ENCODE data around the gene SPTBN1.
"Not testable (repeated sequence)": the region's sequence is repeated elsewhere in the genome, so short reads cannot be mapped to it uniquely, and the experiment has no call there.

SPTBN1 gene

DNA sequence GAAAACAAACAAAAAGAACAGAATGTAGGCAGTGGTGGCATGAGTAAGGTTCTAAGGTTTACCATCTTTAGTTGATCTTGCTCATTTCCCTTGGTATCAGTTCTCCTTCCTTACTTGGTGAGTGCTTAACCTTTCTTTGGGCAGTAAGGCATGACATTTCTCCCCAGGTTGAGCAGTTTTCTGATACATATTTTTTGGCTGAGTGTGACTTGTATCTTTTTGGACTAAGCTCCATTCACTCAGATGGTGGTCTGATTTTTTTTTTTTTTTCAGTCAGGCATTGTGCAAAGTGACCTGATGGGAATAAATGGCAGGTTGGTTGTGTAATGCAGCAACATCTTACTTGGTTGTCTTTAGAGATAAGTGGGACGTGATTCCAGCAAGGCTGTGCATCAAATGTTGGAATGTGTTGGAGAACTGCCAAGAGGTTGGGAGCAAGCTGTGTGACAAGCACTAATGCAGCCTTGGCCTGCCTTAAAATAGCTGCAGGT lies 15.1 kb downstream of the SPTBN1 start:
- DNase-seq (ENCODE audit: low spot score), result peak; percentile 17

DNA sequence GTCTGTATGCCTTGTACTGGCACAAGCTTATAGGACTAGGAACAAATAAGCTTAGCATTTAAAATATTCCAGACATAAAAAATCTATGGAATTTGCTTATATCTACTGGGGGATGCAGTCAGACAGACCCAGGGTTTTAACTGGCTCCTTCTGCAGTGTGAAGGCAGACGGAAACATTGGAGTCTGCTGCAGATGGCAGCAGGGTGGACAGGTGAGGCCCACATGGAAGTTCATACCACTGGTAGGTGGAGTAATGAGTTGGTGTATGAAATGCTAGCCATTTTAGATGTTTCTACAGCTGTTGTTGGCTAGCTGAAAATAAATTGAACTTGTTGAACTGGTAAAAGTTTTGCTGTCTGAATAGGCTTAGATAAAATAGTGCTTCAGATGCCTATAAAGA lies 17.7 kb downstream of the SPTBN1 start:
- no peak for DNase-seq (ENCODE audit: low spot score)

DNA sequence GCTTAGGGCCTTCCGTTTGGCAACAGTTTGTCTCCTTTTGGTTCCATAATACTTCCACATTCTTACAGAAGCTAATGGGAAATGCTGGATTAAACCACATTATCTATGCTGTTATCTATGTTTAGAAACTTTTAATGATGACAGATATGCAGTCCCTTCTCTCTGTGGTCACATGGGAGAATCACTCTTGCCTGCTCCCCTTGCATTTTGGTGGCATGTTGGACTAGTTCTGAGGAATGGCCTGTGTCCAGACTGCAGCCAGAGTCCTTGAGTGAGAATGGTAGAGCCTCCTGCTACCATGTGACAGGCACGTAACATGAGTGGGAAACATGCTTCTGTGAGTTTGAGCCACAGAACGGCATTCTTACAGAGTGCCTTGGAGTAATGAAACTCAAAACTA lies 19.2 kb downstream of the SPTBN1 start:
- DNase-seq (ENCODE audit: low spot score), result no peak

DNA sequence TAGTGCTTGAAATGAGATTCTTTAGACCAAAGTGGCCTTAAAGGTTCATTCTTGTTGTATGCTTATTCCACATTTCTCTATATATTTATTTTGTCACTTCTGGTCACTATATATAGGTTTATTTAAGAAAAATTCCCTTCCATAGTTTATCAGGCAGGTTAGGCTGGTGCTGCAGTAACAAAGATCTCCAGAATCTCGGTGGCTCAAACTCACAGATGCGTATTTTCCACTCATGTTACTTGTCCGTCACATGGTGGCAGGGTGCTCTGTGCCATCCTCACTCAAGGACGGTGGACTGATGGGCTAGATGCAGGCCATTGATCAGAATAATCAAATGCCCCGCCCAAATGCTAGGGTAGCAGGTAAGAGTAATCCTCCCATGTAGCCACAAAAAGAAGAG lies 19.8 kb downstream of the SPTBN1 start:
- DNase-seq (ENCODE audit: low spot score), result no peak

DNA sequence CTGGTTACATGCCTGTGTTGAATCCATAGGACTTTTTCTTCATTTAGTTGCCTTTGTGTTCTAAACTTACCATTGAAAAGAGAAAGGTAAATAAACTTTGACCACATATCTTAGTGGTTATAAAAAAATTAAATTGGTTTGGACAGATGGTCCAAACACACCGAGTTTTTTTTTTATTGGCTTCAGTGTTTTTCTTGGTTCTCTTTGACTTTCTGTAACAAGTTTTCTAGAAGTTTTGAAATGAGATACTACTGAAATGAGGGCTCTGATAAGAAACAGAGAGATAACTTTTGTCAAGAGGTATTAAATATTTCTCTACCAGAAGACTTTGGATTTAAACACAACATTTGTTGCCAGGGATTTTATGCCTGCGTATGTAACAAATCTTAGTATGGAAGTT lies 20.7 kb downstream of the SPTBN1 start:
- DNase-seq (ENCODE audit: low spot score), result no peak

DNA sequence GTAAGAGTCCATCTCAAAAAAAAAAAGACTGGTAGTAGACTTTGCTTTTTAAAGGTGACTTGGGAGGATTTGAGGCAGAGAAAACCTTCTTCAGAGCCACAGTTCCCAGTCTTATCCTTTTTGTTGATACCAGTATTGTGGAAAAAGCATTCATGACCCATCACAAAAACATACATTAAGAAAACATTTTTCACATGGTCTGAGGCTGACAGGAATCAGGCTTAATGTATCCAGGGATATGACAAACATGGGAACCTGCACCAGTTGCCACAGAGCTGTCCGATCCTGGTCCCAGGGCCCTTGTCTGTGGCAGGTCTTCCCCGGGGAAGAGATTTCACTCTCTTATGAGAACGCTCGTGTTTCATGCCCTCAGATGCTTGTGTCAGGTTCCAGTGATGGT lies 21.8 kb downstream of the SPTBN1 start:
- DNase-seq (ENCODE audit: low spot score), result no peak

DNA sequence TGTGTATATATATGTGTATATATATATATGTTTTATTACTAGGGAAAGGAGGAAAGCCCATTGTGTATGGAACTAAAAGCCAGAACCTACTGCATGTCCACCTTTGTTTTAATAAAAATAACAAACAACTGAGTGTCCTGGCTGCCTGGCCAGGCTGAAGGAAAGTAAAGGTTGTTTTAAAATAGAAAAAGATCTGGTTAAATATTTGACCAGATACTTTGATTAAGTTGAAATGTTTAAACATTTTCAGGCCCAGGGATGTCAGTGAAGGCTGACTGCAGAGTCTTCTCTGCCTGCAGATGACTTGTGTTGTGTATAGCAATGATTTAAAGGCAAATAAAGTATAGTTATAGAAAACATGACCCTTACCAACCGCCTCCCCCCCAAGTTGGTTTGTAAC lies 22.8 kb downstream of the SPTBN1 start:
- no peak for DNase-seq (ENCODE audit: low spot score)

DNA sequence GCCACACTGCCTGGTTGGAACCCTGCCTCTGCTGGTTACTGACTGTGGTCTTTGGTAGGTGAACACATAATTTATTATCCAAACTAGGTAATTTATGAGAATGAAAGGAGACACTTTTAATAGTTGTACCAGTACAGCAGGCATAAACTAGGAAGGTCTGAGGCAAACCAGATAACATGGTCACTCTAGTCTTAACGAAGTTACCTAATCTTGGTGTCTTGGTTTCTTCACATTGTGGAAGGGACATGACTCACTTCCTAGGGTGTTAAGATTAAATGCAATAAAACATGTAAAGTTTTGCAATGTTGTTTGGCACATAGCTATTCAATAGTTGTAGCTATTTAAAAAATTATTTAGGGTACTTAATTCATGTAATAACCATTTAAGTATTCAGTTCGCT lies 23.3 kb downstream of the SPTBN1 start:
- DNase-seq (ENCODE audit: low spot score), result no peak

DNA sequence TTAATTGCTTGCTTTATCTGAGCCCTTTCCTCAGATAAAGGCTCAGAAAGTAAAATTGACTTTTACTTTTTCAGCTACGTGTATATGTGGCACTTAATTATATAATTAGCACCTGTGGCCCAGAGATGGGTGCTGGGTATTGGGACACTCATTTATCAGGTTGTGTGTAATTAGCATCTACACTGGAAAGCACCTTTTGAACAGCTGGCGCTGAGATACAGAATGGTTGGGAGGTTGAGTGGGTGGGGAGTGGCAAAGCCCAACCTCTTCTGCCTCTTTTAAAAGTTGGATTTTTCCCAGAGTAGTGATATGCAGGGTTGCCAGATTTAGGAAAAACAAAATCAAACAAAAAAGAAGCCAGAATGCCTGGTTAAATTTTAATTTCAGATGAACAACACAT lies 23.9 kb downstream of the SPTBN1 start:
- DNase-seq (ENCODE audit: low spot score), result no peak

DNA sequence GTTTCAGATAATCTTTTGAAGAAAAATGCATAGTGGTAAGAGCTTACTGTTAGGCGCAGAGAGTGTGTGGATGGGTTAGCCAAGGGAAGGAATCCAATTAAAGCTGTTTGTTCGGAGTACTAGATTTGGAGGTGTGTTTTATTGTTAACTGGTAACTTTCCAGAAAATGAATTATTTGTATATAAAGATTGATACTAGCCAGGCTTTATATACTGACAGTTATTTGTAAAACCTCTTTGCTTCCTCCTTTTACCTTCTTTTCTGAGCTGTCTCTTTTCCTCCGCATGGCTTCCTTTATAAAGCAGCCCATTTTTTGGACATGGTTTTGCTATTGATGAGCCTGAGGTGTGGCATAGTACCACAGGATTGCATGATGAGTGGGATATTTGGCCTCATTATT lies 25.6 kb downstream of the SPTBN1 start:
- DNase-seq (ENCODE audit: low spot score), result no peak

DNA sequence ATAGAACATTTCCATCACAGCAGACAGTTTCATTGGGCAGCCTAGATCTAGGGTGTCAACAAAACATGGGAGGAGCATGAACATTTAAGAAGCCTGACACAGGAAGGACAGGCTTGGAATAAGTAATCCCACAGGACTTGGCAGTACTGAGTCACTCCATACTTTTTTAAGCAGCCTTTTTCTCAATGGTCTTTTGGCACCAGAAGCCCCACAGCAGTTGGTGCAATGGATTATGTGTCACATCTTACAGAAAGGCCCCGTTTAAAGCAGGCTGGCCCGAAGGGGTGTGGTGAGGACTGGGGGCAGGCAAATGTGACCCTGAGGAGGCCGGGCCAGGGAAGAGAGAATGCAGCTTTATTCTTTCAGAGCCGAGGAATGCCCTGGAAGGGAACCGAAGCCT lies 26.6 kb downstream of the SPTBN1 start:
- no peak for DNase-seq (ENCODE audit: low spot score)

DNA sequence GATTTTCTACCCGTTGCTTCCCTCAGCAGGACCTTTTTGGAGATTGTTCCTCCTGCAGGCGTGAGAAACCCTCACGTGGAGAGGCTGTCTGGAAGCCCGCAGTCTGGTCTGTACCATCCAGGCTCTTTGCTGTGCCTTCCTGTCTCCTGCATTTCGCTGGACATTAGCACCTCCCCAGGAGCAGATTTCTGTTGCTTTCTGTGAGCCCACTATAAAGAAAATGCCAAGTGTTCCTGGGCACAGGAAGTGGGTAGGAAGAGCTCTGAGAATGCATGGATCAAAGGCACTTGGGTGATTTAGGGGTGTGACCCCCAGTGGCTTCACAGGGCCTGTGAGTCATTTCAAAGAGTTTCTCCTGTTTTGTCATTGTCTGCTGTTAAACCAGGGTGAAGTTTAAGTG lies 27.3 kb downstream of the SPTBN1 start:
- no peak for DNase-seq (ENCODE audit: low spot score)

DNA sequence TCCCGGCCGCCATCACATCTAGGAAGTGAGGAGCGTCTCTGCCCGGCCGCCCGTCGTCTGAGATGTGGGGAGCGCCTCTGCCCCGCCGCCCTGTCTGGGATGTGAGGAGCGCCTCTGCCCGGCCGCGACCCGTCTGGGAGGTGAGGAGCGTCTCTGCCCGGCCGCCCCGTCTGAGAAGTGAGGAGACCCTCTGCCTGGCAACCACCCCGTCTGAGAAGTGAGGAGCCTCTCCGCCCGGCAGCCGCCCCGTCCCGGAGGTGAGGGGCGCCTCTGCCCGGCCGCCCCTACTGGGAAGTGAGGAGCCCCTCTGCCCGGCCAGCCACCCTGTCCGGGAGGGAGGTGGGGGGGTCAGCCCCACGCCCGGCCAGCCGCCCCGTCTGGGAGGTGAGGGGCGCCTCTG lies 29.6 kb downstream of the SPTBN1 start:
- not testable (repeated sequence) for DNase-seq (ENCODE audit: low spot score)

DNA sequence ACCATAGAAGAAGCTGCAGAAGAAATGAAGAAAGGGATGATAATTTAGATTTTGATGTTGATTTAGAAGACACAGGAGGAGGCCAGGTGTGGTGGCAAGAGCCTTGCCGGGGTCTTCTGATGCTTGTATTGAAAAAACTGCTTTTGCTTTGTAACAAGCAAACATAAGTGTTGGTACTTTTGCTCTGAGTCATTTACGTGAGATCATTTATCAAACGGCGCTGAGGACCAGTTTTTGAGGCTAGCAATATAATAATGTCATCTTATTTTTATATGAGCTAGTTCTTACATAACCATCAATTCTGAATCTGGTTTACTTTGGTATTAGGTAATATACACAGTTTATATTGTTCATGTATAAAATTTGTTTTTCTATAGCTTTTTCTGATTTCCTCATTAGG lies 30.6 kb downstream of the SPTBN1 start:
- no peak for DNase-seq (ENCODE audit: low spot score)

DNA sequence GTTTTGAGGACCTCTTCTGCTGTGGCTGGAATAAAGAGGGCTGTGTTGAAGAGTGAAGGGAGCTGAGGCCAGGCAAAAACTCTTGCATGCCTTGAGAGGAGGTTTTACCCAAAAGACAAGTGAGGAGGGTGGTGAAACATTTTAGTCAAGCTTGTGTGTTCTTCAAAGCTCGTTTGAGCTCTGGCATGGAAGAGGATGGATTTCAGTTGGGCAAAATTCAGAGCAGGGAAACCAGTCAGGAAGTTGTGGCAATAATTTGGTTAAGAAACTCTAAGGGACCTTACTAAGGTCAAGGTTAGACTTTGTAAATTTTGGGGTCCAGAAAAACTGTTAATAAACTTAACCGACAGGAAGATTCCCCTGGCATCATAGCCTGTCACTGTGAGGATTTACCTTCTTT lies 34.7 kb downstream of the SPTBN1 start:
- DNase-seq (ENCODE audit: low spot score), result no peak

DNA sequence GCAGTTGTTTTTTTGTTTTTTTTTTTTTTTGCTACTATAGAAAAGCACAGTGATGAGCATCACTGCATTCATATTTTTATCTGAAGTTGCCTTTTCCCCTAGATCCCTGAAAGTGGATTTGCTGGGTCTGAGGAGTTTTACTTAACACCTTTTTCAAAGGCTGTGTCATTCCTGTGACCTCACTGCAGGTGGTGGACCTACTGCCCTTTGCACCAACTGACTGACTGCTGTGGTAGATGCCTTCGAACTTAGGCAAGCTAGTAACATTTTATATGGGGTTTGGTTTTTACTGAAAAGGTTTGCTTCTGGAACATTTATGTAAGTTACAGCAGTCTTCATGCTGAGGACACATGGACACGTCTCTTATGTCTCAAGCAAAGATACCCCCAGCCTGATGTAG lies 36.2 kb downstream of the SPTBN1 start:
- no peak for DNase-seq (ENCODE audit: low spot score)

DNA sequence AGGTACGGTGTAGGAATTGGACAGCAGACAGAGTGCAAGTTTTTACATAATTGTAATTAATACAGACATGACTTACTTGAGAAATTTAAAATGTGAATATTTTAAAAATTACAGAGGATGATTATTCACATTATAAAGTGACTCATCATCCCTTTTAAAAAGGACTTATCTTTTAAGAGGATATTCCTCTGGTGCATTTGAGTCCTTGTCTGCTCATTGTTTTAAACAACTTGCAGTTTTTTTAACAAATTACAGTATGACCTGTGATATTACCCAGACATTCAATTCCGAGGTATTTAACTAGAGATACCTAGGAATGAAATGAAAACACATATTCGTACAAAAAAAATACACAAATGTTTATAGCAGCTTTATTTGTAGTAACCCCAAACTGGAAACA lies 38.0 kb downstream of the SPTBN1 start:
- no peak for DNase-seq (ENCODE audit: low spot score)

DNA sequence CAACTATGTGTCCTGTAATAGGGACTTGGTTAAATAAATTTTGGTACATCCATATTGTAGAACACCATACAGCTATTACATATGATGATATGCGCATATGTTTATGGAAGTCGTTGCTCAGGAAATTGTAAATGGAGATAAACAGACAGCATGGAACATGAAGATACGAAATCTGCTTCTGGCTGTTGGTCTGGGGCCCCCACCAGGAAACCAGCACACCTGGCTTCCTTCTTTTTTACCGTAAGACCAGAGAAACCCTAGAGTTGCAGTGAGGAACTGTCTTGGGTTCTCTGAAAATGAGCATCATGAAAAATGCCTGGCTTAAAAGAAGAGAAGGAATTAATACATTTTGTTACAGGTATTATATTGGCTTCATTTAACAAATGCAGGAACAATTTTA lies 40.8 kb downstream of the SPTBN1 start:
- no peak for DNase-seq (ENCODE audit: low spot score)

DNA sequence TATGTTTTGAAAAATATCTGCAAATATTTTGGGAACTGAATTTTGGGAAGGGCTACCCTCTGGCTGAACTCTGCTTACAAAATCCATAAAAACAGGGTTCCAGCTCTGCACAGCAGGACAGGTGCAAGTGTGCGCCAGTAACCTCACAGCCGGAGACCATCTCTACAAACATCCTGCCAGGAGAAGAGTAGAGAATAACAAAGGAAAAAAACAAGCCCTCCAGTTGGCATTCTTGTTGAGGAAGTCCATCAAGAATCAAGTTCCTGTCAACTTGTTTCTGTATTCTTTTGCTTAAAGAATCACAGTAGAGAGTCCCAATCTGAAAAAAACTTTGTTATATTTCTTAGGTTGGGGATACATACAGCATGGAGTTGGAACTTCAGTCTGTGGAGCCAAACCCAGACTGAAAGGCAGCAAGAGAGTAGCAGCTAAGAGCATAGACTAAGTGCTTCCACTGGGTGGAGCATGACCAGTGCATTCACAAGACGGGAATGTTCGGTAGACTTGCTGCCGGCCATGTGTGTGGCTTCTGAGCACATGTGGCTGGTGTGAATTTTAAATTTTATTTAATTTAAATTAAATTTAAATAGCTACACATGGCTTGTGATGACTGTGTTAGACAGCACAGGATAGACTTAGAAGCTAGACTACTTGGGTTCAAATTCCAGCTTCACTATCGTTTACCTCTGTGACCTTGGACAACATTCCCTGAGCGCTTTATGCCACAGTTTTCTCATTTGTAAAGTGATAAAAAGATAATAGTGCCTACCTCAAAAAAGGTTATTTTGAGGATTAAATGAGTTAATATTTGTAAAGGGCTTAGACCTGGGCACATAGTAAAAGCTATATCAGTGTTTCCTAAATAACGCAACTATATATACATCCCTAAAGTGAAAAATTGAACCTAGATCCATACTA lies 41.9 kb downstream of the SPTBN1 start:
- DNase-seq (ENCODE audit: low spot score), result no peak

DNA sequence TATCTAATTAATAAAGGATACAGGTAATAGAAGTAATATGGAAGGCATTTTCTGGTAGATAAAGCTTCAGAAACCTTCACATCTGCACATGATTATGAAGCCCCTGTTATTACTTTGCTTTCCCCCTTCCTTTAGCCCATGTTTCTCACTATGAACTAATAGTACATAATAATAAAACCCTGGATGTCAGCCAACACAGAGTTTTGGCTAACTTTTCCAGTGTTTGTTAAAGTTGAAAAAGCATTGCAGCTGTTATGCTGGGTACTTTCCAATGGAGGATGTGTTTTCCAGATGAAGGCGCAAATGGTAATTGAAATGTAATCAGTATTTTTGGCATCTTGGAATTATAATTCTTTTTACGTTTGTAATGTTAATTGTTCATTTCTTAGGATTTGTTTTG lies 43.5 kb downstream of the SPTBN1 start:
- no peak for DNase-seq (ENCODE audit: low spot score)

DNA sequence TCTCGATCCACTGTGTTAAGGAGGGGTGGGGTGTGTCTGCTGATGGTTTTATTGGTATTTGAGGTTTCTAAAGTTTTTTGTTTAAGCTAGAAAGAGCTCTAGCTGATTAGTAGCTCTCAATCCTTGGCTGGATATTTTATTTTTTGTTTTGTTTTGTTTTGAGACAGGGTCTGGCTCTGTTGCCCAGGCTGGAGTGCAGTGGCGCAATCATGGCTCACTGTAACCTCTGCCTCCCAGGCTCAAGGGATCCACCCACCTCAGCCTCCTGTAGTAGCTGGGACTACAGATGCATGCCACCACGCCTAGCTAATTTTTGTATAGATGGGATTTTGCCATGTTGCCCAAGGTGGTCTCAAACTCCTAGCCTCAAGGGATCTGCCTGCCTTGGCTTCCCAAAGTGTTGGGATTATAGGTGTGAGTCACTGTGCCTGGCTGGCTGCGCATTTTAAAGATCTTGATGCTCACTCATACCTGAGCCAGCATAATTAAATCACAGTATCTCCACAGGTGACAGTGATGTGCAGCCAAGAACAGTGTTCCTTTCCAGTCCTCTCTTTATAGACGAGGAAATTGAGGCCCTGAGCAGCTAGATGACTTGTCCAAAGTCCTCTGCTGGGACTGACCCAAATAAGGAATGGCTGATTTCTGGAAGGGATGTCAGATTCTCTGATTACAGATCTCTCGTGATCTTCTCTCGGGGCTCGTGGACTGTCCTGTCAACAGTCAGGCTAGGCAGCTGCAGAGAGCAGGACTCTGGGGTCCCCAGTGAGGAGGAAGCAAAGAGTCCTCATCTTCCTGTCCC lies 44.5 kb downstream of the SPTBN1 start:
- DNase-seq (ENCODE audit: low spot score), result no peak

DNA sequence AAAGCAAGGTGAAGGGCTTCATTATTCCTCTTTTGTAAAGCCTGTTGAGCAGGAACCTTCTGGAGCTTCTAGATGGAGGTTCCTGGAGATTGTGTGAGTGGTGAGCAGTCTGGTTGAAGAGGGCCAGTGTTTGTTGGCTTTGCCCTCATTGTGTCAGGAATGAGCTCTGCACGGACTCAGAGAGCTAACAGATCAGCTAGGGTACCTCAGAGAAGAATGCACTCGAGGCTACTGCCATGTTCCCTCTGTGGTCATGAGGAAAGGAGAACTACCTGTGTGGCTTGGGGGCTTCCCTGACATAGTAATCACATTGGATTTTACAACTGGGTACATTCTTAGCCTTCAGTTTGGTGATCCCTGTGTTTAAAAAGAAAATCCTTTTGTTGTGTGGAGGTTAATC lies 46.6 kb downstream of the SPTBN1 start:
- no peak for DNase-seq (ENCODE audit: low spot score)

DNA sequence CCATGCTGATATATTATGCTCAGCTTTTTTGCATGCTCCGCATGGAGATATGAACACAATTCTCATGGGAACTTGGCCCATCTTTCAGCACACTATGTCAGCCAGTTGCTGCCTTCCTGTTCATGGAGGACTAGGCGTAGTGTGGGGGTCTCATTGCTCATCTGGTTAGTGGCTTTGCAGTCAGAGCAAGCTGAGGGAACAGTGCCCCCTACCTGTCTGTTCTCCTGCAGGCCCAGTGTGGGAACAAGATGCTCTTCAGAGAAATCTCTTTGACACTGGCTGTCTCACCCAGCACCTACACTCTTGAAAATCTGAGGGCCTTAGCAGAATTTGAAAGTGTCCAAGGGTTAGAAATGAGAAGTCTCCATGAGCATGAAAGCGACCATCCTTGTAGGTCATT lies 47.1 kb downstream of the SPTBN1 start:
- DNase-seq (ENCODE audit: low spot score), result peak; percentile 57

Measured in germinal center (tissue), 1 donor.